UCSD-AML1 (cell line): ENCODE data around the gene ZFR2.
"Not testable (repeated sequence)": the region's sequence is repeated elsewhere in the genome, so short reads cannot be mapped to it uniquely, and the experiment has no call there.

Experiments used
- DNase-seq: peaks from one replicate; lab custom pipeline; 2025; ENCODE audit not compliant: unreplicated experiment; lab: John Stamatoyannopoulos, UW

ZFR2 gene

DNA sequence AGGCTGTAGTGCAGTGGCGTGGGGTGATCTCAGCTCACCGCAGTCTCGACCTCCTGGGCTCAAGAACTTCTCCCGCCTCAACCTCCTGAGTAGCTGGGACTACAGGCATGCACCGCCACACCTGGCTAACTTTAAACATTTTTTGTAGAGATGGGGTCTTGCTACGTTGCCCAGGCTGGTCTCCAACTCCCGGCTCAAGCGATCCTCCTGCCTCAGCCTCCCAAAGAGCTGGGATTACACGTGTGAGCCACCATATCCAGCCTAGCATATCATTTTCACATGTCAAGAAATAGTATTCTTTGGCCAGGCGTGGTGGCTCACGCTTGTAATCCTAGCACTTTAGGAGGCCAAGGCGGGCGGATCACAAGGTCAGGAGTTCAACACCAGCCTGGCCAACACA is 110.5 kb downstream of the ZFR2 start:
- not testable (repeated sequence) for DNase-seq

DNA sequence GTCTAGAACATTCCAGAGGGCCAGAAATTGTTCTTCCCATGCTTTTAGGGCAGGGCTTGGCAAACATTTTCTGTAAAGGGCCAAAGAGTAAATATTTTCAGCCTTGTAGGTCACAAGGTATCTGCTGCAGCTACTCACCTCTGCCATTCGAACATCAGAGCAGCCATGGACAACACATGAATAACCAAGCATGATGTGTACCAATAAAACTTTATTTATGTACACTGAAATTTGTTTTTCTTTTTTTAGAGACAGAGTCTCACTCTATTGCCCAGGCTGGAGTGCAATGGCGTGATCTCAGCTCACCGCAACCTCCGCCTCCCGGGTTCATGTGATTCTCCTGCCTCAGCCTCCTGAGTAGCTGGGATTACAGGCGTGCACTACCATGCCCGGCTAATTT is 111.1 kb downstream of the ZFR2 start:
- not testable (repeated sequence) for DNase-seq
